Measurements from ENCODE around the gene FOXO3B. TPM values are rescaled to one million over a fixed set of nuclear protein-coding genes. Genes with fewer than 3 reads are reported as not detected.
"Not testable (repeated sequence)": the region's sequence is repeated elsewhere in the genome, so short reads cannot be mapped to it uniquely, and the experiment has no call there.

Gene FOXO3B
- total RNA-seq, 1 experiment from 2014 or later, result 18.6 TPM

DNA sequence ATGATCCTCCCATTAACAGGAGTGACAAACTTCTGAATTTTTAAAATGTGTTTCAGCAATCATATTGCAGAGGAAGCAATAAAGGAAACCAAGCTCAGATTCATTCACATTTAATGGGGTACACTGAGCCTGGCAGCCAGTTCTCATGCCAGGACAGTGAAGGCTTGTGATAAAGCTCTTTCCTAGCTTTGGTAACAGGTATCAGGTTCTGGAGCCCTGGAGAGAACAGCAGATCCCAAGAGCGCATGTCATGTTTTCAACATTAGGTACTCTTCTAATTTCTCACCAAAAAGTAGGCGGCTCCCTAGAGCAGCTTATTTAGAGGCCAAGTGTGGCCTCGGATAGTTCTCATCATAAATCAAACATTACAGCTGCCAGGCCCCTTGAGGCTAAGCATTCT lies 14.6 kb downstream of the FOXO3B start:
- H3K27ac ChIP-seq (ENCODE audit: insufficient read length, low read depth, low read length); H3K18ac ChIP-seq (ENCODE audit: insufficient read length, low read depth, low read length); H3K23me2 ChIP-seq (ENCODE audit: insufficient read length, low read depth, low read length, poor library complexity, severe bottlenecking); DNase-seq; H3K79me2 ChIP-seq (ENCODE audit: insufficient read depth, low read length); H3K4me2 ChIP-seq (ENCODE audit: insufficient read depth, insufficient read length, low read length); H2AK5ac ChIP-seq (ENCODE audit: insufficient read length, low read length); H3K14ac ChIP-seq (ENCODE audit: insufficient read depth, low read length); H3K9ac ChIP-seq (ENCODE audit: extremely low read depth, insufficient read length, low read length); H4K20me1 ChIP-seq (ENCODE audit: control insufficient read depth, insufficient read depth, insufficient read length); H2AFZ ChIP-seq (ENCODE audit: low read length); H3K56ac ChIP-seq (ENCODE audit: insufficient read length, low read depth, low read length); H3K4ac ChIP-seq (ENCODE audit: low read depth, low read length); H3K4me1 Mint-ChIP-seq; H3K4me3 Mint-ChIP-seq; H3T11ph ChIP-seq (ENCODE audit: low read length); H3K9me3 ChIP-seq (ENCODE audit: control insufficient read depth, low read depth, low read length); H3K27me3 ChIP-seq (ENCODE audit: insufficient read depth, low read length); H4K8ac ChIP-seq (replicated peaks; ENCODE audit: insufficient read length, low read depth, low read length); H4K91ac ChIP-seq (ENCODE audit: insufficient read length, low read depth, low read length); H2BK120ac ChIP-seq (ENCODE audit: low read depth, low read length, poor library complexity, severe bottlenecking); H2BK5ac ChIP-seq (ENCODE audit: insufficient read length, low read length); H2BK15ac ChIP-seq (ENCODE audit: low read depth, low read length); H2BK20ac ChIP-seq (ENCODE audit: low read depth, low read length, poor library complexity, severe bottlenecking); H3K4me1 ChIP-seq (ENCODE audit: insufficient read depth, low read length); H3K27ac Mint-ChIP-seq; H2BK12ac ChIP-seq (ENCODE audit: insufficient read length, low read depth, low read length); H3K27me3 Mint-ChIP-seq (ENCODE audit: low read depth); H3K79me1 ChIP-seq (ENCODE audit: insufficient read depth, low read depth, low read length, poor library complexity, severe bottlenecking); H4K5ac ChIP-seq (ENCODE audit: insufficient read length, low read depth, low read length); H3K23ac ChIP-seq (ENCODE audit: insufficient read length, low read depth, low read length): not testable (repeated sequence)
- Mint-ChIP-seq H3K36me3 (ENCODE audit: insufficient read depth in 1 of 3, low read depth in 3 of 3) (peaks cover 42 to 64% (median 52%) of the 10 kb centered on the region in 3 experiments), H3K9me3 (peaks cover 51 to 55% of the 10 kb centered on the region in 2 experiments)
- WGBS (ENCODE audit: extremely low coverage, insufficient read length, low lambda C conversion rate), result no CpG with 5 or more reads among the region's 3 CpGs

DNA sequence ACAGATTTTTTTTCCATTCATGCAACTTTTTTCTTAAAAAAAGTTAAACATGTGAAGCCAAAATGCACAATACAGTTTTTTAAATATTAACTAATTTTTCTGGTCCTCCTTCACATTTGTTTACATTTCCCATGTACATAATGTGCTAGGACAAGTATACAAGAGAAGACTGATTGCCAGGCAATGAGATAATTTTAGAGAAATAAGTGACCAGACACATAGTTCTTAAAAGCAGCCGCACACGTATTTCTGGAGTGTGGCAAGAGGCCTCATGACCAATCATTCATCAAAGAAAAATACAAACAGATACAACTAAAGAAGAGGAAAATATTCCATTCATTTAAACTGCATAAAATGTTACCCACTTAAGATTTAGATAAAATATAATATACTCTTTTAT lies 15.8 kb downstream of the FOXO3B start:
- H3K4me1 Mint-ChIP-seq; H3K27me3 ChIP-seq (ENCODE audit: insufficient read depth, low read length); H2BK5ac ChIP-seq (ENCODE audit: insufficient read length, low read length); H3K4me3 Mint-ChIP-seq; H3K18ac ChIP-seq (ENCODE audit: insufficient read length, low read depth, low read length); H4K91ac ChIP-seq (ENCODE audit: insufficient read length, low read depth, low read length); H3K79me2 ChIP-seq (ENCODE audit: insufficient read depth, low read length); H3K27ac Mint-ChIP-seq; DNase-seq; H3K79me1 ChIP-seq (ENCODE audit: insufficient read depth, low read depth, low read length, poor library complexity, severe bottlenecking); H3K4ac ChIP-seq (ENCODE audit: low read depth, low read length); H3K27me3 Mint-ChIP-seq (ENCODE audit: low read depth); H3K23ac ChIP-seq (ENCODE audit: insufficient read length, low read depth, low read length); H4K5ac ChIP-seq (ENCODE audit: insufficient read length, low read depth, low read length); H4K20me1 ChIP-seq (ENCODE audit: control insufficient read depth, insufficient read depth, insufficient read length); H2AK5ac ChIP-seq (ENCODE audit: insufficient read length, low read length); H3K4me1 ChIP-seq (ENCODE audit: insufficient read depth, low read length); H3K9ac ChIP-seq (ENCODE audit: extremely low read depth, insufficient read length, low read length); H2BK20ac ChIP-seq (ENCODE audit: low read depth, low read length, poor library complexity, severe bottlenecking); H3K23me2 ChIP-seq (ENCODE audit: insufficient read length, low read depth, low read length, poor library complexity, severe bottlenecking); H2BK15ac ChIP-seq (ENCODE audit: low read depth, low read length); H3K4me2 ChIP-seq (ENCODE audit: insufficient read depth, insufficient read length, low read length); H2BK120ac ChIP-seq (ENCODE audit: low read depth, low read length, poor library complexity, severe bottlenecking); H3K14ac ChIP-seq (ENCODE audit: insufficient read depth, low read length); H3K27ac ChIP-seq (ENCODE audit: insufficient read length, low read depth, low read length); H4K8ac ChIP-seq (replicated peaks; ENCODE audit: insufficient read length, low read depth, low read length); H2BK12ac ChIP-seq (ENCODE audit: insufficient read length, low read depth, low read length); H2AFZ ChIP-seq (ENCODE audit: low read length); H3K56ac ChIP-seq (ENCODE audit: insufficient read length, low read depth, low read length); H3T11ph ChIP-seq (ENCODE audit: low read length): not testable (repeated sequence)
- H3K36me3 Mint-ChIP-seq (ENCODE audit: insufficient read depth in 1 of 3, low read depth in 3 of 3), result peaks cover 36 to 61% (median 49%) of the 10 kb centered on the region in 3 experiments
- peaks cover 19% of the 10 kb centered on the region for H3K9me3 ChIP-seq (ENCODE audit: control insufficient read depth, low read depth, low read length)
- WGBS (ENCODE audit: extremely low coverage, insufficient read length, low lambda C conversion rate), result no CpG with 5 or more reads among the region's 2 CpGs
- H3K9me3 Mint-ChIP-seq, result peaks cover 54 to 60% of the 10 kb centered on the region in 2 experiments

Measured in H9 (cell line).